ENCODE data around the gene PRSS56.

DNA sequence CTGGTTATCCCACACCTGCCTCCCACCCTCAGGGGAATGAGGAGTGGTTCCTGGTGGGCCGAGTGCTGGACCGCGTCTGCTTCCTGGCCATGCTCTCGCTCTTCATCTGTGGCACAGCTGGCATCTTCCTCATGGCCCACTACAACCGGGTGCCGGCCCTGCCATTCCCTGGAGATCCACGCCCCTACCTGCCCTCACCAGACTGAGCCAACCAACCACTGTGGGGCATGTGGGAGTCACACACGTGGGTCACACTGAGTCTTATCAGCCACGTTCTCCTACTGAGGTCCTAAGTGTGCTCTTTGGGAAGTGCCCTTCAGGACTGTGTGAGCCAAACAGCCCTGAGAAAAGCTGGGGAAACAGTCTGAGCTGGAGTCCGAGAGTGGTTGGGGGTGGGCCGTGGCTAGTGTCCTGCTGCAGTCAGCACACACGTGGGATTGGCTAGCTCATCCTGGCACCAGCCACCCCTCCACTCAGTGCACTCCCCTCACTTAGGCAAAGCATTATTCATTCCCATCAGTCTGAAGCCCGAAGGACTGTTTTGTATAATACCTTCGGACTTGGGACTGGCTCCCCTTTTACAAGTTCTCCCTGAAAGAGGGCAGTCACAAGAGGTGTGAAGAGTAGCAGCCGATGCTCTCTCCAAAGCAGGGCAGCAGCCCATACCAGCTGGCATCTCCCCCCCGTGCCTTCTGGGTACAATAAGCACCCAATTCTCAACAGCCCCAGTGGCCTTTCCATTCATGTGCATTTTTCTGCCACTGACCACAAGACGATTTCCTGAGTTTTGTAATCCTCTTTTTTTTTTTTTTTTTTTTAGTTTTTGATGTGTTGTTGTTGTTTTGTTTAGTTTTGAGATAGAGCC lies 25.6 kb downstream of the PRSS56 start:
- TF ChIP-seq, protein P1, sequence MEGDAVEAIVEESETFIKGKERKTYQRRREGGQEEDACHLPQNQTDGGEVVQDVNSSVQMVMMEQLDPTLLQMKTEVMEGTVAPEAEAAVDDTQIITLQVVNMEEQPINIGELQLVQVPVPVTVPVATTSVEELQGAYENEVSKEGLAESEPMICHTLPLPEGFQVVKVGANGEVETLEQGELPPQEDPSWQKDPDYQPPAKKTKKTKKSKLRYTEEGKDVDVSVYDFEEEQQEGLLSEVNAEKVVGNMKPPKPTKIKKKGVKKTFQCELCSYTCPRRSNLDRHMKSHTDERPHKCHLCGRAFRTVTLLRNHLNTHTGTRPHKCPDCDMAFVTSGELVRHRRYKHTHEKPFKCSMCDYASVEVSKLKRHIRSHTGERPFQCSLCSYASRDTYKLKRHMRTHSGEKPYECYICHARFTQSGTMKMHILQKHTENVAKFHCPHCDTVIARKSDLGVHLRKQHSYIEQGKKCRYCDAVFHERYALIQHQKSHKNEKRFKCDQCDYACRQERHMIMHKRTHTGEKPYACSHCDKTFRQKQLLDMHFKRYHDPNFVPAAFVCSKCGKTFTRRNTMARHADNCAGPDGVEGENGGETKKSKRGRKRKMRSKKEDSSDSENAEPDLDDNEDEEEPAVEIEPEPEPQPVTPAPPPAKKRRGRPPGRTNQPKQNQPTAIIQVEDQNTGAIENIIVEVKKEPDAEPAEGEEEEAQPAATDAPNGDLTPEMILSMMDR (IDR thresholded peaks at IDR 0.05), result no peak
- TF ChIP-seq, protein P2, sequence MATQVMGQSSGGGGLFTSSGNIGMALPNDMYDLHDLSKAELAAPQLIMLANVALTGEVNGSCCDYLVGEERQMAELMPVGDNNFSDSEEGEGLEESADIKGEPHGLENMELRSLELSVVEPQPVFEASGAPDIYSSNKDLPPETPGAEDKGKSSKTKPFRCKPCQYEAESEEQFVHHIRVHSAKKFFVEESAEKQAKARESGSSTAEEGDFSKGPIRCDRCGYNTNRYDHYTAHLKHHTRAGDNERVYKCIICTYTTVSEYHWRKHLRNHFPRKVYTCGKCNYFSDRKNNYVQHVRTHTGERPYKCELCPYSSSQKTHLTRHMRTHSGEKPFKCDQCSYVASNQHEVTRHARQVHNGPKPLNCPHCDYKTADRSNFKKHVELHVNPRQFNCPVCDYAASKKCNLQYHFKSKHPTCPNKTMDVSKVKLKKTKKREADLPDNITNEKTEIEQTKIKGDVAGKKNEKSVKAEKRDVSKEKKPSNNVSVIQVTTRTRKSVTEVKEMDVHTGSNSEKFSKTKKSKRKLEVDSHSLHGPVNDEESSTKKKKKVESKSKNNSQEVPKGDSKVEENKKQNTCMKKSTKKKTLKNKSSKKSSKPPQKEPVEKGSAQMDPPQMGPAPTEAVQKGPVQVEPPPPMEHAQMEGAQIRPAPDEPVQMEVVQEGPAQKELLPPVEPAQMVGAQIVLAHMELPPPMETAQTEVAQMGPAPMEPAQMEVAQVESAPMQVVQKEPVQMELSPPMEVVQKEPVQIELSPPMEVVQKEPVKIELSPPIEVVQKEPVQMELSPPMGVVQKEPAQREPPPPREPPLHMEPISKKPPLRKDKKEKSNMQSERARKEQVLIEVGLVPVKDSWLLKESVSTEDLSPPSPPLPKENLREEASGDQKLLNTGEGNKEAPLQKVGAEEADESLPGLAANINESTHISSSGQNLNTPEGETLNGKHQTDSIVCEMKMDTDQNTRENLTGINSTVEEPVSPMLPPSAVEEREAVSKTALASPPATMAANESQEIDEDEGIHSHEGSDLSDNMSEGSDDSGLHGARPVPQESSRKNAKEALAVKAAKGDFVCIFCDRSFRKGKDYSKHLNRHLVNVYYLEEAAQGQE (IDR thresholded peaks at IDR 0.05; ENCODE audit: insufficient read depth in 1 of 2, low read depth in 2 of 2, low read length in 1 of 2), result no peak
- TF ChIP-seq POLR2AphosphoS5 (IDR thresholded peaks at IDR 0.05; ENCODE audit: low read depth, low read length), result no peak
- TF ChIP-seq TCF7L2 (IDR thresholded peaks at IDR 0.05; ENCODE audit: low read depth, low read length), result no peak
